PC-9 (cell line): ENCODE results near the gene CTPS2. TPM values are rescaled to one million over a fixed set of nuclear protein-coding genes. Genes with fewer than 3 reads are reported as not detected.

Experiments
- BruUV-seq: library from RNA; stranded (reverse); fragments of 400-500 nt; replicated peaks from 2 replicates; lab custom pipeline; 2021; lab: Mats Ljungman, UMichigan
- CTCF ChIA-PET: fragments of 300-600 bp; sonication (Branson Sonifier 250); formaldehyde crosslinking; loops from one replicate; lab custom pipeline; 2022; ENCODE audit warnings: antibody characterized with exemption; lab: Charles Lee
- POLR2A ChIA-PET: fragments of 300-600 bp; sonication (Branson Sonifier 250); formaldehyde crosslinking; loops from one replicate; lab custom pipeline; 2022; ENCODE audit warnings: antibody characterized with exemption; ENCODE audit not compliant: unreplicated experiment; lab: Charles Lee
- DNase-seq, 2 experiments: peaks; one replicate each; pipeline versions ENCODE4 v3.0.0 to v3.0.0-alpha.2; 2015 to 2022; ENCODE audit warnings: mixed read lengths in 1 of 2
- H2AFZ ChIP-seq: fragments of 200-600 bp; sonication (generic); 2 replicates; pipeline ENCODE4 v1.8.1; 2017; ENCODE audit warnings: antibody characterized with exemption
- H3F3A ChIP-seq: fragments of 200-600 bp; sonication (generic); 2 replicates; pipeline ENCODE4 v1.8.1; 2017; ENCODE audit warnings: antibody characterized with exemption, mild to moderate bottlenecking, low read depth; ENCODE audit not compliant: insufficient read depth
- H3K27ac ChIP-seq: fragments of 200-600 bp; sonication (generic); 2 replicates; pipeline ENCODE4 v1.6.1; 2016; ENCODE audit warnings: mixed run types
- H3K27me3 ChIP-seq: fragments of 200-600 bp; sonication (generic); 2 replicates; pipeline ENCODE4 v1.6.1; 2016; ENCODE audit warnings: low read depth, mixed run types; ENCODE audit not compliant: insufficient read depth
- H3K36me3 ChIP-seq: fragments of 200-600 bp; sonication (generic); 2 replicates; pipeline ENCODE4 v1.6.1; 2016; ENCODE audit warnings: low read depth, mixed run types
- H3K4me1 ChIP-seq: fragments of 200-600 bp; sonication (generic); replicated peaks from 2 replicates; pipeline ENCODE4 v1.6.1; 2016; ENCODE audit warnings: mixed run types; ENCODE audit not compliant: insufficient read depth
- H3K4me2 ChIP-seq: fragments of 200-600 bp; sonication (generic); 2 replicates; pipeline ENCODE4 v1.6.1; 2017; ENCODE audit warnings: mixed run types
- H3K4me3 ChIP-seq: fragments of 200-600 bp; sonication (generic); 2 replicates; pipeline ENCODE4 v1.6.1; 2016; ENCODE audit warnings: mixed run types
- H3K79me2 ChIP-seq: fragments of 200-600 bp; sonication (generic); 2 replicates; pipeline ENCODE4 v1.6.1; 2017; ENCODE audit warnings: low read depth, mixed run types
- H3K9me2 ChIP-seq: fragments of 200-600 bp; sonication (generic); 2 replicates; pipeline ENCODE4 v1.8.1; 2017; ENCODE audit warnings: mild to moderate bottlenecking; ENCODE audit not compliant: insufficient read depth
- H3K9me3 ChIP-seq: fragments of 200-600 bp; sonication (generic); 2 replicates; pipeline ENCODE4 v1.8.1; 2016; ENCODE audit warnings: low read depth; ENCODE audit not compliant: insufficient read depth
- H4K20me1 ChIP-seq: fragments of 200-600 bp; sonication (generic); 2 replicates; pipeline ENCODE4 v1.8.1; 2017; ENCODE audit not compliant: insufficient read depth
- EZH2 ChIP-seq: fragments of 200-600 bp; sonication (generic); IDR thresholded peaks from 2 replicates; pipeline ENCODE4 v1.8.0; 2017; ENCODE audit warnings: antibody characterized with exemption, low read depth
- intact Hi-C: fragments of 100-400 bp; cut with micrococcal nuclease; formaldehyde crosslinking; loops from one replicate; pipeline ENCODE4 v1.10.0; 2022; ENCODE audit not compliant: unreplicated experiment
- total RNA-seq: library from RNA; stranded (reverse); gene quantifications from 2 replicates; pipeline ENCODE4 v1.2.3, GENCODE V29; 2021
- TF ChIP-seq, protein P1 (sequence below): fragments of 200-600 bp; sonication (generic); conservative IDR thresholded peaks from 2 replicates; pipeline ENCODE4 v1.6.1; 2017; ENCODE audit warnings: mixed run types, antibody characterized with exemption, mild to moderate bottlenecking, moderate library complexity

CTPS2 gene
- total RNA-seq, 1 experiment from 2014 or later: 15.8 TPM

DNA sequence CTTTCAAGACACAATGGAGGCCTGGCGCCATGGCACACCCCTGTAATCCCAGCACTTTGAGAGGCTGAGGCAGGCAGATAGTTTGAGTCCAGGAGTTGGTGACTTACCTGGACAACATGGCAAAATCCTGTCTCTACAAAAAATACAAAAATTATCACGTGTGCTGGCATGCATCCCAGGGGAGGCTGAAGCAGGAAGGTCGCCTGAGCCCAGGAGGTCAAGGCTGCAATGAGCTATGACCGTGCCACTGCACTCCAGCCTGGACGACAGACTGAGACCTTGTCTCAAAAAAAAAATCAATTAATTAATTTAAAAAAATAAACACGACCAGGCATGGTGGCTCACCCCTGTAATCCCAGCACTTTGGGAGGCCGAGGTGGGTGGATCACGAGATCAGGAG is 2.0 kb upstream of the CTPS2 start:
- TF ChIP-seq, protein P1, sequence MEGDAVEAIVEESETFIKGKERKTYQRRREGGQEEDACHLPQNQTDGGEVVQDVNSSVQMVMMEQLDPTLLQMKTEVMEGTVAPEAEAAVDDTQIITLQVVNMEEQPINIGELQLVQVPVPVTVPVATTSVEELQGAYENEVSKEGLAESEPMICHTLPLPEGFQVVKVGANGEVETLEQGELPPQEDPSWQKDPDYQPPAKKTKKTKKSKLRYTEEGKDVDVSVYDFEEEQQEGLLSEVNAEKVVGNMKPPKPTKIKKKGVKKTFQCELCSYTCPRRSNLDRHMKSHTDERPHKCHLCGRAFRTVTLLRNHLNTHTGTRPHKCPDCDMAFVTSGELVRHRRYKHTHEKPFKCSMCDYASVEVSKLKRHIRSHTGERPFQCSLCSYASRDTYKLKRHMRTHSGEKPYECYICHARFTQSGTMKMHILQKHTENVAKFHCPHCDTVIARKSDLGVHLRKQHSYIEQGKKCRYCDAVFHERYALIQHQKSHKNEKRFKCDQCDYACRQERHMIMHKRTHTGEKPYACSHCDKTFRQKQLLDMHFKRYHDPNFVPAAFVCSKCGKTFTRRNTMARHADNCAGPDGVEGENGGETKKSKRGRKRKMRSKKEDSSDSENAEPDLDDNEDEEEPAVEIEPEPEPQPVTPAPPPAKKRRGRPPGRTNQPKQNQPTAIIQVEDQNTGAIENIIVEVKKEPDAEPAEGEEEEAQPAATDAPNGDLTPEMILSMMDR: no peak
- no peak for TF ChIP-seq EZH2
- BruUV-seq: no TSS peak
- Histone ChIP-seq H3K4me2 (no peak overlapping the region), H3K9me3 (no peaks in the 10 kb centered on the region), H4K20me1 (no peaks in the 10 kb centered on the region), H3F3A (peaks cover 7% of the 10 kb centered on the region; the same call in 1 of the 2 replicates), H2AFZ (no peak overlapping the region), H3K36me3 (no peaks in the 10 kb centered on the region), H3K4me3 (no peak overlapping the region), H3K4me1 (0 out of 2 replicates have a peak, but pooled peaks cover 6% of the 10 kb centered on the region), H3K79me2 (no peaks in the 10 kb centered on the region), H3K27me3 (no peaks in the 10 kb centered on the region), H3K27ac (no peak overlapping the region), H3K9me2 (no peaks in the 10 kb centered on the region)
- ChIA-PET POLR2A (no interaction called here), CTCF (no interaction called here)
- intact Hi-C loops: no loop called here
- no peak for DNase-seq

DNA sequence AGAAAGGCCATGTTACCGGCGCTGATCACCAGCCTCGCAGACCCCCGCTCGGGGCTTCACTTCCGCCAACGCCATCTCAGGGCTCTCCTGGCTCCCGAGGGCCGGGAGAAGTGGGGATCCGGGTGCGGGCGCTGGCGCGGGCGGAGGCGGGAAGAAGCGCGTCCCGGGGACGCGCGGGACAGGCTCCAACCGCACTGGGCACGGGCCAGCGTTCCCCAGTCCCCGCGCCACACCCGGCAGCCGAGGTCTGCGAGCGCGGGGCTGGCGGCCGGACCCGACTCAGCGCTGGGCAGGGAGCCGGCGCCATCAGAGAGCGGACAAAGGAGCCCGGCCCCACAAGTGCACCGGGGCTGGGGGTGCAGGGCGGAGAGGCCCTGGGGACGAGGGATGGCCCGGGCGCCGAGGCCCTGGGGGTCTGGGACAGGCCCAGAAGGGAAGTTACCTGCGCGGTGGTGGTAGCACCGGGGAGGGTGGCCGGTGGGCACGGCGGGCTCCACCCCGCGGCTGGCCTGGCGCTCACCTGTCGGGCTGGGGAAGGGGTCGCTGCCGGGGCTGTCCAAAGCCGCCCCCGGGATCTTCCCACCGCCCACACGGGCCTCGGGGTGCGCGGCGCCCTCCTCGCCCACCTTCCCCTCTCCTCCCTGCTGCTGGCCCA is 449 bp downstream of the CTPS2 start:
- ChIA-PET POLR2A (interaction anchor here (0.5 to 0.6 kb wide), 2 partner anchors 8 to 1192 kb away, joined by 3 to 4 read pairs; no protein-coding TSS in a partner anchor), CTCF (interaction anchor here (0.7 kb wide), 1 partner anchor 1412 kb away, joined by 14 read pairs; no protein-coding TSS in a partner anchor)
- Histone ChIP-seq H3K36me3 (no peaks in the 10 kb centered on the region), H3K9me3 (no peaks in the 10 kb centered on the region), H3F3A (no peaks in the 10 kb centered on the region), H3K79me2 (no peaks in the 10 kb centered on the region), H3K4me2 (peak overlapping the region; percentile 74), H3K4me1 (no peaks in the 10 kb centered on the region), H3K4me3 (peak overlapping the region; percentile 78), H2AFZ (peak overlapping the region; percentile 88), H3K27me3 (no peaks in the 10 kb centered on the region), H4K20me1 (no peaks in the 10 kb centered on the region), H3K9me2 (no peaks in the 10 kb centered on the region), H3K27ac (no peak overlapping the region)
- TF ChIP-seq, protein P1: no peak
- TF ChIP-seq EZH2: no peak
- BruUV-seq: no TSS peak
- intact Hi-C loops: no loop called here
- peak in 1 of 2 experiments; percentile 18 for DNase-seq

GRCh38 chrX:16711219-16711811 is 1.2 kb downstream of the CTPS2 start:
- peak overlapping the region; percentile 74 for H3K4me2 ChIP-seq
- no peaks in the 10 kb centered on the region for H3K79me2 ChIP-seq
- no peaks in the 10 kb centered on the region for H3F3A ChIP-seq
- no TSS peak for BruUV-seq
- H3K27me3 ChIP-seq: no peaks in the 10 kb centered on the region
- ChIA-PET CTCF (no interaction called here), POLR2A (interaction anchor here (0.5 kb wide), 1 partner anchor 9 kb away, joined by 3 read pairs; no protein-coding TSS in a partner anchor)
- intact Hi-C loops: no loop called here
- H3K27ac ChIP-seq: no peak overlapping the region
- H4K20me1 ChIP-seq: no peaks in the 10 kb centered on the region
- H2AFZ ChIP-seq: peak overlapping the region; percentile 88
- TF ChIP-seq, protein P1: no peak
- no peak for TF ChIP-seq EZH2
- no peaks in the 10 kb centered on the region for H3K9me3 ChIP-seq
- H3K9me2 ChIP-seq: no peaks in the 10 kb centered on the region
- peak overlapping the region; percentile 78 for H3K4me3 ChIP-seq
- no peak for DNase-seq
- H3K4me1 ChIP-seq: no peaks in the 10 kb centered on the region
- H3K36me3 ChIP-seq: no peaks in the 10 kb centered on the region
